ENCODE measurements around the gene CNIH4.
"Not testable (repeated sequence)": the region's sequence is repeated elsewhere in the genome, so short reads cannot be mapped to it uniquely, and the experiment has no call there.

Gene CNIH4

DNA sequence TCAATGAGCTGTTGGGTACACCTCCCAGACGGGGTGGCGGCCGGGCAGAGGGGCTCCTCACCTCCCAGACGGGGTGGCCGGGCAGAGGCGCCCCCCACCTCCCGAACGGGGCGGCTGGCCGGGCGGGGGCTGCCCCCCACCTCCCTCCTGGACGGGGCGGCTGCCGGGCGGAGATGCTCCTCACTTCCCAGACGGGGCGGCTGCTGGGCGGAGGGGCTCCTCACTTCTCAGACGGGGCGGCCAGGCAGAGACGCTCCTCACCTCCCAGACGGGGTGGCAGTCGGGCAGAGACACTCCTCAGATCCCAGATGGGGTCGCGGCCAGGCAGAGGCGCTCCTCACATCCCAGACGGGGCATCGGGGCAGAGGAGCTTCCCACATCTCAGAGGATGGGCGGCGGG lies 7.0 kb upstream of the CNIH4 start:
- DNase-seq = not testable (repeated sequence)

DNA sequence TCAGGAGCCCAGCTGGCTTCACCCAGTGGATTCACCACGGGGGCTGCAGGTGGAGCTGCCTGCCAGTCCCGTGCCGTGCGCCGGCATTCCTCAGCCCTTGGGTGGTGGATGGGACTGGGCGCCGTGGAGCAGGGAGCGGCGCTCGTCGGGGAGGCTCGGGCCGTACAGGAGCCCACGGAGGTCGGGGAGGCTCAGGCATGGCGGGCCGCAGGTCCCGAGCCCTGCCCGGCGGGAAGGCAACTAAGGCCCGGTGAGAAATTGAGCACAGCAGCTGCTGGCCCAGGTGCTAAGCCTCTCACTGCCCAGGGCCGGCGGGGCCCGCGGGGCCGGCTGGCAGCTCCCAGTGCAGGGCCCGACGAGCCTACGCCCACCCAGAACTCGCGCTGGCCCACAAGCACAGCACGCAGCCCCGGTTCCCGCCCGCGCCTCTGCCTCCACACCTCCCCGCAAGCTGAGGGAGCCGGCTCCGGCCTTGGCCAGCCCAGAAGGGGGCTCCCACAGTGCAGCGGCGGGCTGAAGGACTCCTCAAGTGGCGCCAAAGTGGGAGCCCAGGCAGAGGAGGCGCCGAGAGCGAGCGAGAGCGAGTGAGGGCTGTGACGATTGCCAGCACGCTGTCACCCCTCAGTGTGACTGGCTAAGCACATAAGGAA lies 4.1 kb upstream of the CNIH4 start:
- not testable (repeated sequence) for DNase-seq

GRCh38 chr1:224353975-224354925 lies 2.4 kb upstream of the CNIH4 start:
- DNase-seq = no peak

DNA sequence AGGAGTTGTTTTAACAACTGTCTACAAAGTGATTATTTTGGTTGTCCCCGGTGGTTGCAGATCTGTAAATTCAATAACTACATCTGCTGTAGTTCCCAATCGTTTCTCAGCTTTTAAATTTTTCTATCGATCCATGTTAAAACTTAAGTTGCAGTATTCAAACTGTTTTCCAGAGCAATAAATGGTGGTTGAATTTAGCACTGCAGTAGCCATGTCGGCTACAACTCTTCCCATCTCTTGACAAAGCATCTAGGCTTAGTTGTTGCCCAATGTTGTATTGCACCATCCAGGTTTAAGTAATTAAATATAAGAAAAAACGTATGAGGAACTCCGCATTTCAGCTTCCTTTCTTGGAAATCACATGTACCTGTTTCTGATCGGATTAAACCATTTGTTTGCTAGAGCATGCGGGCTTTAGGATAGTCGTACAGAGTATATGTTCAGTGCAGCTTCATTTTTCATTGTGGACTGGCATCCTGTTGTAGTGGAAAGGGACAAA lies 996 bp downstream of the CNIH4 start:
- no peak for DNase-seq

- no peak for DNase-seq
Measured at GRCh38 chr1:224358237-224358636, 1.6 kb downstream of the CNIH4 start.

- no peak for DNase-seq
Measured at GRCh38 chr1:224359207-224359606, 2.5 kb downstream of the CNIH4 start.

DNA sequence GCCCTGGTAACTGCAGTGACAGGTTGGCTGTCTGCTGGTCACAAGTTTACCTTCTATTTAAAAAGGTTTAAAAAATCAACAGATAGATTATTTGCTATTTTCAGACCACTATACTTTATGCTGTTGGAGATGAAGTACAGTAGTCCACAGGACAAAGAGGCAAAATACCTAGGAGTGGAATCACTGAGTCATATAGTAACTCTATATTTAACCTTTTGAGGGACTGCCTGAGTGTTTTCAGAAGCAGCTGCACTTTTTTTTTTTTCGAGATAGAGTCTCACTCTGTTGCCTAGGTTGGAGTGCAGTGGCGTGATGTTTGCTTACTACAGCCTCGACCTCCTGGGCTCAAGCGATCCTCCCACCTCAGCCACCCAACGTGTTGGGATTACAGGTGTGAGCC lies 11.7 kb downstream of the CNIH4 start:
- DNase-seq = no peak

- no peak for DNase-seq
Measured at GRCh38 chr1:224373008-224373590, 16.4 kb downstream of the CNIH4 start.

GRCh38 chr1:224375059-224375458 lies 18.4 kb downstream of the CNIH4 start:
- DNase-seq = no peak

GRCh38 chr1:224377676-224378006 lies 21.0 kb downstream of the CNIH4 start:
- peak; percentile 30 to 37 for DNase-seq

GRCh38 chr1:224378855-224379631 lies 22.4 kb downstream of the CNIH4 start:
- no peak for DNase-seq

DNA sequence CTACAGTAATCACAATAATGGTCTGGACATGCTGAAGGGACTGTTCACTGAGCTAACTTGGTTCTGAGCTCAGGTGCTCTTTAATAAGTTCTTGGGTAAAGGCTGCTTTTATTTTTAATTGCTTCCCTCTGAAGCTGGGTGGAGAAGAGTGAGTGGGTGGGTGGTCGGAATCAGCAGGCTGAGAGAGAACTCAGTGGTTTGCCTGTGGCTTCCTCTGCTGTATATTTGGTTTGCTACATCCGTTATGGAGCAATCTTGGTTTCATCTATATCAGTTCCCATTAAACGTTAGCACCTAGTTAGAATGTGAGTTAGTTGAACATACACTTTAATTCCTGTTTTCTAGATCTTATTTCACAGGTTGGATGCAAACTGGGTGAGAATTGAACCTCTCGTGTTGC lies 23.3 kb downstream of the CNIH4 start:
- peak; percentile 43 to 47 for DNase-seq

DNA sequence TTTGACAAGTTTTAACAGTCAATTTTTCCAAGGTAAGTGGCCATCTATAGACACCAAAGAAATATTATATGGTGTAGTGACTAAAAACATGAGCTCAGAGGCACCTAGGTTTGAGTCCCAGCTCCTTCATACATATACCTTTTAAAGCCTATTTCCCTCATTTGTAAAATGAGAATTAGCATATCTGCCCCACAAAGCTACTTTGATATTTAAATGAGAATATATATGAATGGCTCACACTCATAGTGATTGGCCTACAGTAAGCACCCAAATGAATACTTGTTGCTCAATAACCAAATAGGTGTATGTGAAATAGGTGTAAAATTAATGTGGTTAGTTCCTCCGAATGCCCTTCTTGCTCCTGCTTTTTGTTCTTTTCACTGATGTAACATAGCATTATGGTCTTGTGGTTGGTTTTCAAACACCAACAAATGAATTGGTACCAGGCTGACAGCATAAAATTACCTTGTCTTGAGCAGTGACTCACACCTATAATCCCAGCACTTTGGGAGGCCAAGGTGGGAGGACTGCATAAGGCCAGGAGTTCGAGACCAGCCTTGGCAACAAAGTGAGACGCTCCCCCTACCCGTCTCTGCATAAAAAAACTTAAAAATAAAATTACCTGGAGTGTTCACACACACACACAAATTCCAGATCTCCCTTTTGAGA lies 25.3 kb downstream of the CNIH4 start:
- peak in 1 of 2 donors; percentile 33 for DNase-seq

GRCh38 chr1:224383218-224383617 lies 26.5 kb downstream of the CNIH4 start:
- DNase-seq = no peak

- no peak for DNase-seq
Measured at GRCh38 chr1:224387302-224387912, 30.7 kb downstream of the CNIH4 start.

- DNase-seq = no peak
Measured at GRCh38 chr1:224387943-224388342, 31.3 kb downstream of the CNIH4 start.

- DNase-seq = no peak
Measured at GRCh38 chr1:224390517-224390916, 33.8 kb downstream of the CNIH4 start.

GRCh38 chr1:224392411-224393249 lies 36.0 kb downstream of the CNIH4 start:
- DNase-seq = no peak

DNA sequence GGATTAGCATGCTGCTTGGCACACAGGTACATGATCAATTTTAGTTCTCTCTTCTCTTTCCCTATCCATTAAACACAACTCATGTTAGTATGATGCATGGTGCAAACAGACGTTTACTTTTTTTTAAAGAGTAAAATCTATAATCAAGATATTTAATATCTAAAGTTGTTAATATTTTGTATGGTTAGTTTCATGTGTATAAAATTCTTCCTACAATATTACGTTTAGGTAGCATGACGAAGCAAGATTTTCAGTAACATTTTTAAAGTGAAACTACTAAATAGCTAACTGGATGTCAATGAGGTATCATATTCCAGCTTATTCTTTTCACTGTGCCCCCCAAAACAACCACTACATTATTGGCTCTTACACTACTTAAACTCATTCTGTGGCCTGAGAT lies 36.6 kb downstream of the CNIH4 start:
- no peak for DNase-seq

DNA sequence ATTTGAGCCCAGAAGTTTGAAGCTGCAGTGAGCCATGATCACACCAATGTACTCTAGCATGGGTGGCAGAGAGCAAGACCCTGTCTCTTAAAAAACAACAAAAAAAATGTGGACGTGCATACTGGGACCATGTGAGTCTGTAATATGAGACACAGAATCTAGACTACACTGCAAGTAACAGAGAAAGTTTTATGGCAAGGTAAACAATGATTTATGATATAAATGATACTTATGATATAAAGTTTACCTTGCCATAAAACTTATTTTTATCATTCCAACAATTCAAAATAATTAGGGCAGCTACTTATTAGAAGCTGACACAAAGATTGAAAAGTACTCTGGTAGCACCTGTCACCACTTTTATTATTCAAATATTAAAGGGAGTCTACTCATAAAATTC lies 43.2 kb downstream of the CNIH4 start:
- DNase-seq = no peak

- no peak for DNase-seq
Measured at GRCh38 chr1:224402472-224403036, 45.9 kb downstream of the CNIH4 start.
